AG09309 (cell line): ENCODE measurements around the gene CPPED1.
A peak's percentile ranks its signal among the peaks of the same experiment; 100 is the strongest.

ENCODE experiments used
- DNase-seq: peaks from one replicate; pipeline ENCODE4 v3.0.0-alpha.2; 2010; ENCODE audit warnings: low read depth
- H3K4me3 ChIP-seq: 2 replicates; pipeline ENCODE4 v1.5.1; 2011; ENCODE audit warnings: mild to moderate bottlenecking, low read depth, low read length, moderate library complexity; ENCODE audit not compliant: control insufficient read depth
- TF ChIP-seq, protein P1 (sequence below): IDR thresholded peaks from 2 replicates; pipeline ENCODE4 v1.5.1; 2011; ENCODE audit warnings: mild to moderate bottlenecking, low read depth, low read length, inconsistent platforms; ENCODE audit not compliant: insufficient read depth, control insufficient read depth; ENCODE audit errors: missing control alignments

CPPED1 gene

GRCh38 chr16:12758670-12759558, 44.8 kb downstream of the CPPED1 start:
- no peak overlapping the region for H3K4me3 ChIP-seq
- TF ChIP-seq, protein P1, sequence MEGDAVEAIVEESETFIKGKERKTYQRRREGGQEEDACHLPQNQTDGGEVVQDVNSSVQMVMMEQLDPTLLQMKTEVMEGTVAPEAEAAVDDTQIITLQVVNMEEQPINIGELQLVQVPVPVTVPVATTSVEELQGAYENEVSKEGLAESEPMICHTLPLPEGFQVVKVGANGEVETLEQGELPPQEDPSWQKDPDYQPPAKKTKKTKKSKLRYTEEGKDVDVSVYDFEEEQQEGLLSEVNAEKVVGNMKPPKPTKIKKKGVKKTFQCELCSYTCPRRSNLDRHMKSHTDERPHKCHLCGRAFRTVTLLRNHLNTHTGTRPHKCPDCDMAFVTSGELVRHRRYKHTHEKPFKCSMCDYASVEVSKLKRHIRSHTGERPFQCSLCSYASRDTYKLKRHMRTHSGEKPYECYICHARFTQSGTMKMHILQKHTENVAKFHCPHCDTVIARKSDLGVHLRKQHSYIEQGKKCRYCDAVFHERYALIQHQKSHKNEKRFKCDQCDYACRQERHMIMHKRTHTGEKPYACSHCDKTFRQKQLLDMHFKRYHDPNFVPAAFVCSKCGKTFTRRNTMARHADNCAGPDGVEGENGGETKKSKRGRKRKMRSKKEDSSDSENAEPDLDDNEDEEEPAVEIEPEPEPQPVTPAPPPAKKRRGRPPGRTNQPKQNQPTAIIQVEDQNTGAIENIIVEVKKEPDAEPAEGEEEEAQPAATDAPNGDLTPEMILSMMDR: no peak
- DNase-seq: no peak

GRCh38 chr16:12758031-12758669, 45.5 kb downstream of the CPPED1 start:
- no peak overlapping the region for H3K4me3 ChIP-seq
- TF ChIP-seq, protein P1: no peak
- DNase-seq: no peak

- TF ChIP-seq, protein P1: no peak
- DNase-seq: no peak
- no peak overlapping the region for H3K4me3 ChIP-seq
These were observed 46.1 kb downstream of the CPPED1 start for GRCh38 chr16:12757546-12757945.

DNA sequence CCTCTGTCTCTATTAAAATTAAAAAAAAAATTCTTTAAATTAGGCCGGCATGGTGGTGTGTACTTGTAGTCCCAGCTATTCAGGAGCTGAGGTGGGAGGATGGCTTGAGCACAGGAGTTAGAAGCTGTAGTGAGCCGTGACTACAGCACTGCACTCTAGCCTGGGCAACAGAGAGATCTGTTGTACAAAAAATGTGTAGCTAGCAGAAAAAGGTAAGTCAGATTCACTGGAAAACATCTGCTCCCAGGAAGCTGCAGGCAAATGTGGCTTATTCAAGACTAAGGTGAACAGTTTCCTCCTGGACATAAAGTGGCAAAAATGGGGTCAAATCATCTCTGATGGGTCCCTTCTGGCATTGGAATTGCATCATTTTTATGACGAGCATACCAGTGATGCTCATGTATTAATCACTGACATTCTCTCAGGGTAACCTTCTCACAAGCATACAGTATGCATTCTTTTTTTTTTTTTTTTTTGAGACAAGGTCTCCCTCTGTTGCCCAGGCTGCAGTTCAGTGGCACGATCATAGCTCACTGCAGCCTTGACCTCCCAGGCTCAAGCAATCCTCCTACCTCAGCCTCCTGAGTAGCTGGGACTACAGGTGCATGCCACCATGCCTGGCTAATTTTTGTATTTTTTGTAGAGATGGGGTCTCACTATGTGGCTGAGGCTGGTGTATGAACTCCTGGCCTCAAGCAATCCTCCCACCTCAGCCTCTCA, 48.7 kb downstream of the CPPED1 start:
- peak; percentile 47 for DNase-seq
- TF ChIP-seq, protein P1: no peak
- no peak overlapping the region for H3K4me3 ChIP-seq

GRCh38 chr16:12753203-12754023, 50.3 kb downstream of the CPPED1 start:
- DNase-seq: no peak
- H3K4me3 ChIP-seq: no peak overlapping the region
- TF ChIP-seq, protein P1: no peak

GRCh38 chr16:12752159-12752558, 51.5 kb downstream of the CPPED1 start:
- H3K4me3 ChIP-seq: no peak overlapping the region
- TF ChIP-seq, protein P1: no peak
- no peak for DNase-seq
